PC-9 (cell line): ENCODE measurements around the gene TANC1.

Source experiments
- EZH2 ChIP-seq: fragments of 200-600 bp; sonication (generic); IDR thresholded peaks from 2 replicates; pipeline ENCODE4 v1.8.0; 2017; ENCODE audit warnings: antibody characterized with exemption, low read depth
- TF ChIP-seq, protein P1 (sequence below): fragments of 200-600 bp; sonication (generic); conservative IDR thresholded peaks from 2 replicates; pipeline ENCODE4 v1.6.1; 2017; ENCODE audit warnings: mixed run types, antibody characterized with exemption, mild to moderate bottlenecking, moderate library complexity

DNA sequence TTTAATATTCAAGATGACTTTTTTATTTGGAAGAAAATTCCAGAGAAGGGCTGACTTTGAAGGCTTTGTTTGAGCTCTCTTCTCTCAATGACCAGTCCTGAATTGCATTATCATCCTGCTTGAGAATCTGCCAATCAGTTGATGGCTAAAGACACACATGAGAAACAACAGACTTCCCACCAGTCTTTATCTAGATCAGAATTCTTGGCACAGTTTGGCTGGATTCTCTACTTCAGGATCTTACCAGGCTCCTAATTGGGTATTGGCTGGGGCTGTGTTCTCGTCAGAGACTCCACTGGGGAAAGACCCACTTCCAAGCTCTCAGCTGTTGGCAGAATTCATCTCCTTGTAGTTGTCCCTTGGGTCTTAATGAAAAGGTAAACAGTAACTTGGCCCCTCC lies 232.1 kb downstream of the TANC1 start:
- TF ChIP-seq, protein P1, sequence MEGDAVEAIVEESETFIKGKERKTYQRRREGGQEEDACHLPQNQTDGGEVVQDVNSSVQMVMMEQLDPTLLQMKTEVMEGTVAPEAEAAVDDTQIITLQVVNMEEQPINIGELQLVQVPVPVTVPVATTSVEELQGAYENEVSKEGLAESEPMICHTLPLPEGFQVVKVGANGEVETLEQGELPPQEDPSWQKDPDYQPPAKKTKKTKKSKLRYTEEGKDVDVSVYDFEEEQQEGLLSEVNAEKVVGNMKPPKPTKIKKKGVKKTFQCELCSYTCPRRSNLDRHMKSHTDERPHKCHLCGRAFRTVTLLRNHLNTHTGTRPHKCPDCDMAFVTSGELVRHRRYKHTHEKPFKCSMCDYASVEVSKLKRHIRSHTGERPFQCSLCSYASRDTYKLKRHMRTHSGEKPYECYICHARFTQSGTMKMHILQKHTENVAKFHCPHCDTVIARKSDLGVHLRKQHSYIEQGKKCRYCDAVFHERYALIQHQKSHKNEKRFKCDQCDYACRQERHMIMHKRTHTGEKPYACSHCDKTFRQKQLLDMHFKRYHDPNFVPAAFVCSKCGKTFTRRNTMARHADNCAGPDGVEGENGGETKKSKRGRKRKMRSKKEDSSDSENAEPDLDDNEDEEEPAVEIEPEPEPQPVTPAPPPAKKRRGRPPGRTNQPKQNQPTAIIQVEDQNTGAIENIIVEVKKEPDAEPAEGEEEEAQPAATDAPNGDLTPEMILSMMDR: no peak
- no peak for TF ChIP-seq EZH2
